HT1080 (cell line): Measurements from ENCODE around the gene PHF20. TPM values are rescaled to one million over a fixed set of nuclear protein-coding genes. Genes with fewer than 3 reads are reported as not detected.
"Not testable (repeated sequence)": the region's sequence is repeated elsewhere in the genome, so short reads cannot be mapped to it uniquely, and the experiment has no call there.

Experiments
- DNase-seq: peaks from one replicate; pipeline ENCODE4 v3.0.0-alpha.2; 2015; ENCODE audit warnings: low read depth
- total RNA-seq: library from RNA; depleted of rRNA; stranded (reverse); fragments of >200 nt; shearing (Covaris generic); gene quantifications from 2 replicates; pipeline ENCODE4 v1.2.3, GENCODE V29; 2014

The PHF20 gene
- total RNA-seq, 1 experiment from 2014 or later = 28.6 TPM

DNA sequence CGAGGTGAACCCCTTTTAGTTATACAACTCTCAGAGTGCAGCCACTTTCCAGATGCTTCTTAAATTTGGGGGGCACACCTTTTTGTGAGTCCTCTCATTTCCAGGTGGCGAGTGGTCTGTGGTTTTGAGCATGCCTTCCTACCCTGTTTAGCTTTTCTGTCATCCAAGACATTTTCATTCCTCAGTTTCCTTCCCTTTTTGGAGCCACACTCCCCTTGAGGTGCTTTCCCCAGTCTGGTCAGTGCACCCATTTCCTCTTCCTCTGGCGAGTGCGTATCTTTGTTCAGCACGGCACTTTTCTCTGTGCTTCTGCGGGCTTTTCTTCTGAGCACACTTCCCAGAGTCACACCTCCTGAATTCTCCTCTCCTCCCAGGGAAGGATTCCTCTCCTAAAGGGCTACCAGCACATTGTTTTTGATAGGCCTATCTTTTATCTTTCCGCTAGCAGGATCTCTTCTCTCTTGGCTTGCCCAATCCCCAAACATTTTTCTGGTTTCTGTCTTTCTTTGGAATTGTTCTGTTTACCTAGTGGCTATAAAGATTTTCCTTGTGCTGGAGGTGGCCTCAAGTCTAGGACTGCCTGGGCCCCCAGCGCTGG is 1.4 kb downstream of the PHF20 start:
- DNase-seq = no peak

- DNase-seq = no peak
These were observed 2.6 kb downstream of the PHF20 start for GRCh38 chr20:35774391-35774790.

DNA sequence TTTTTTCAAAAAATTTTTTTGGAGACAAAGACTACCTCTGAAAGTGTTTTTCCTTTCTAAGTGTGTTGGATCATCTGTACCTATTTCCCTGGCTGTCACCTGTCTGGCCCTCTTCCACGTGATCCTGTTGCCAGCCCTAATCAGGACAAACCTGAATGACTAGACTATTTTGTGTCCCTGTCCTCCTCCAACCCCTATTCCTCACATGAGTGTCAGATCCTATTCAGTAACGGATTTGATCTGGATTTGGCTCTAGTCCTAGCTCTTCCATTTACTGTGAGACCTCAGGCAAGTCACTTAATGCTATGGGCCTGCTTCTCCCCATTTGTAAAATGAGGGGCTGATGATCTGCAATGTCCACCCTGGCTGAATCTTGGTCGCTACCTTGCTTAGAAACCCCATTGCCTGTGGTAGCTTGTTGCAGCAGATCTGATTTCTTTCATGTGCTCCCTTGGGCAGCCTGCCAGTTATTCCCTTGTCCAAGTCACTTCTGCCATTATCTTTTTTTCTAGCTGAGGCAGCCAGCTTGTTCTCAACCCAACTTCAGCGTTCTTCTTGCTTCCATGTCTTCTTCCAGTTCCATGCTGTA is 4.8 kb downstream of the PHF20 start:
- no peak for DNase-seq

GRCh38 chr20:35783811-35784210 is 12.0 kb downstream of the PHF20 start:
- not testable (repeated sequence) for DNase-seq

- not testable (repeated sequence) for DNase-seq
These were observed 13.7 kb downstream of the PHF20 start for GRCh38 chr20:35785541-35785940.

- DNase-seq = no peak
These were observed 17.0 kb downstream of the PHF20 start for GRCh38 chr20:35788796-35789195.

- DNase-seq = no peak
These were observed 19.3 kb downstream of the PHF20 start for GRCh38 chr20:35791097-35791496.

GRCh38 chr20:35791821-35792220 is 20.0 kb downstream of the PHF20 start:
- DNase-seq = no peak

DNA sequence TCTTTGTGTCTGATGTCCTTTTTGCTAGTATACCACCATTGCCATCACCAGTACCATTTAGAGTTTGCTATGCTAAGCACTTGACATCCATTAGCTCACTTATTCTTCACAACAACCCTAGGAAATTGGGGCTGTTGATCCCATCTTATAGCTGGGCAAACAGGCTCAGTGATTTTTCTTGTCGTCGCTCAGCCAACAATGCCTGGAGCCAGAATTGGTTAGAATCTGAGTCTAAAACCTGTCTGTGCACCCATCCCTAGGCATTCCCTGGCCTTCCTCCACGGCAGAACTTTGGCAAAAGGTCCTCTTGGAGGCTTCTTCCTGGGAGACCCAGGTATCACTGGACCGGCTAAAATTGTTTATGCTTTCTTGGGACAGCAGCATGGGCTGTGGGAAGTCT is 20.9 kb downstream of the PHF20 start:
- DNase-seq = no peak

- no peak for DNase-seq
These were observed 24.8 kb downstream of the PHF20 start for GRCh38 chr20:35796571-35796970.

DNA sequence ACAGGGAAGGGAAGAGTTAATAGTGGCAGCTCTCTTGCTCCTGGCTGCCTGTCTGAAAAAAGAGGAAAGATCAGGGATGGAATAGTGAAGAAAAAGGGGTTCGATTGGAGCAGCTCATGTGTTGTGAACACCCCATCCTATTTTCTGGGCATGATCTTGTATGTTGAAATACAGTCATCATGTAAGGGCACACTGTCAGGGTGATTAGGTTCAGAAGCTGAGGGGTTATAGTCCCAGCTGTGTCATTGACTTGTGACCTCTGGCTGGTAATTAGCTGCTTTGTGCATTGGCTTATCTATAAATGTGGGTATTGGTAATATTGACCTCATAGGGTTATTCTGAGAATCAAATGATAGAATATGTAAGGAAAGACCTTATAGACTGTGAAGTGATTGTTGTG is 30.1 kb downstream of the PHF20 start:
- no peak for DNase-seq

GRCh38 chr20:35806075-35806474 is 34.3 kb downstream of the PHF20 start:
- DNase-seq = no peak

GRCh38 chr20:35807877-35808276 is 36.1 kb downstream of the PHF20 start:
- DNase-seq = no peak

- peak; percentile 55 for DNase-seq
These were observed 48.9 kb downstream of the PHF20 start for GRCh38 chr20:35820715-35821114.

DNA sequence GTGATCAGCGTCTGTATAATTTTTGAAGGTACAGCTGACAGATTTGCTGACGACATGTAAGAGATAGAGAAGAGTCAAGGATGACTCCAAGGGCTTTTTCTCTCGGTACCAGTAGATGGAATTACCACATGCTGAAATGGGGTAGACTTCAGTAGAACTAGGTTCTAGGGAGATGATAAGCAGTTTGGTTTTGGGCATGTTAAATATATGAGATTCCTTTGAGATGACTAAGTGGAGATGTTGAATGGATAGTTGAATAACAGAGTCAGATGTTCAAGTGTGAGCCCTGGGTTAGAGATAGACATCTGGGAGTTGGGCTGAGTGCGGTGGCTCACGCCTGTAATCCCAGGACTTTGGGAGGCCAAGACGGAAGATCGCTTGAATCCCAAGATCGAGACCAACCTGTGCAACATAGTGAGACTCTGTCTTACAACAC is 50.0 kb downstream of the PHF20 start:
- peak; percentile 91 for DNase-seq

DNA sequence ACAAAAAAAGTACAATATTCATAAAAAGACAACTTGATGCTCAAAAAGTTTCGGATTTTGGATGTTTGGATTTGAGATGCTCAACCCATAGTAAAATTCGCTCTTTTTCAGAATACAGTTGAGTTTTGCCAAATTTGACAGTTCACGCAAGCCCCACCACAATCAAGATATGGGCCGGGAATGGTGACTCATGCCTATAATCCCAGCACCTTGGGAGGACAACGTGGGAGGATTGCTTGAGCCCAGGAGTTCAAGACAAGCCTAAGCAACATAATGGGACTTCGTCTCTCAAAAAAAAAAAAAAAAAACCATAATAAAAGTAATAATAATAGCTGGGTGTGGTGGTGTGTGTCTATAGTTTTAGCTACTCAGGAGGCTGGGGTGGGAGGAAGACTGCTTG is 51.3 kb downstream of the PHF20 start:
- DNase-seq = peak; percentile 18

GRCh38 chr20:35823937-35824336 is 52.1 kb downstream of the PHF20 start:
- no peak for DNase-seq

DNA sequence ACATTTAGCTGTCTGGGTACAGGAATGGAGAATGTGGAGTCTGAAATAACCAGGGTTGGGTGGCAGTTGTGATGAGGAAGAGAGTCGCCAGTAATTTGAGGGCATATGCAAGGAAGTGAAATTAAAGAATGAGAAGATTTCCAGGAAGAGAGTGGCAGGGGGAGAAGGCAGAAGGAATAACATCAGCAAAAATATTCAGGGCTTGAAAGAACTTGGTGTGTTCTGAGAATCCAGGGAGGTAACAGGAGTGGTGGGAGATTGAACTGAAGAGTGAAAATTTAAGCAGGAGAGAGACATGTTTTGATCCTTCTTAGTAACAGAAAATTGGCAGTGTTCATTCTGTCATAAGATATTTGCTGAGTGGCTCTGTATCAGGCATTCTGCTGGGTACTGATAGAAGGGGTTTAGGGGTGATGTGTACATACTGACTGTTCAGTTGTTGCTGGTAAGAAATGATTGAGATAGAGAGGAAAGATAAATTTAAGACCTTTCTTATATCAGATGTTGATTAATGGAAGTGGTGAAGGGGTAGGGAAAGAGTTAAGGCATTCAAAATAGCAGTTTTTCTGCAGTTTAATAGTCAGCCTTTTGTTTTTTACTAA is 54.7 kb downstream of the PHF20 start:
- DNase-seq = no peak

DNA sequence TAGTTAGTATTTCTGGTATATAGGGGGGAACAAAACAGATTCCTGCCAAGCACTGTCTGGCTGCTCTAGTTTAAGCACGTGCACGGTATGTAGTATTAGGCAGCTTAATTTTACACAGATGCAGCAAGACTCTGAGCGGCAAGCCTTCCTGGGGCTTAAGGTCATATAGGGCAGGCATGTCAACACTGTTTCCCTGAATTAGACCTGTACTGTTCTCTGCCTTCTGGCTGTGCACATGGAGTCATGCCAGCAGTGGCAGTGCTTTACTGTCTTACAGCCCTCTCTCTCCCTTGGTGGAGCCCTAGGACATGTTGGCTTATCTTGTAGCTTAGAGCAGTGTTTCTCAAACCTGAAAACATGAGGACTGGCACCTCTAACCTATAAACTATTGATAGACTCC is 56.6 kb downstream of the PHF20 start:
- DNase-seq = no peak

- DNase-seq = no peak
These were observed 57.1 kb downstream of the PHF20 start for GRCh38 chr20:35828916-35829315.

DNA sequence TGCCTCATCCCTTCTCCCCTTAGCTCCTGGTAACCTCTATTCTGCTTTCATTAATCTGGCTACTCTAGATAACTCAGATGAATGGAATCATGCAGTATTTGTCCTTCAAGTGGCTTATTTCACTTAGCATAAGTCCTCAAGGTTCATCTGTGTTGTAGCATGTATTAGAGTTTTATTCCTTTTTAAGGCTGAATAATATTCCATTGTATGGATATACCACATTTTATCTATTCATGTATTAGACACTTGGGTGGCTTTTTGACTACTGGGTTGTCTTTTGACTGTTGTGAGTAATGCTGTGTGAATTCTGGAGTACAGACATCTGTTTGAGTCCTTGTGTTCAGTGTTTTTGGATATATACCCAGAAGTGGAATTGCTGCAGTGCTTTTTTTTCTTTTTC is 58.4 kb downstream of the PHF20 start:
- DNase-seq = no peak

DNA sequence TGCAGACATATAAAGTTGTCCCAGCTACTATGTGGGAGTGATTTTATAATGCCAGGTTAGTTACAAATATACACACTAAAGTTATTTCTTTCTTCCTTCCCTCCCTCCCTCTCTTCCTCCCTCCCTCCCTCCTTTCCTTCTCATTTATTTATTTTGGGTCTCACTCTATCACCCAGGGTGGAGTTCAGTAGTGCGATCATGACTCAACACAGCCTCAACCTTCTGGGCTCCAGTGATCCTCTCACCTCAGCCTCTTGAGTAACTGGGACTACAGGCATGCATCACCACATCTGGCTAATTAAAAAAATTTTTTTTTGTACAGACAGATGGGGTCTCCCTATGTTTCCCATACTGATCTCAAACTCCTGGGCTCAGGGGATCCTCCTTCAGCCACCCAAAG is 59.2 kb downstream of the PHF20 start:
- DNase-seq = peak; percentile 60

- no peak for DNase-seq
These were observed 60.2 kb downstream of the PHF20 start for GRCh38 chr20:35831971-35832370.
